ENCODE measurements around the gene PRR19.
"Not testable (repeated sequence)": the region's sequence is repeated elsewhere in the genome, so short reads cannot be mapped to it uniquely, and the experiment has no call there.

The PRR19 gene

GRCh38 chr19:42255766-42256745 lies 45.9 kb upstream of the PRR19 start:
- peak overlapping the region; percentile 49 for H3K4me3 ChIP-seq (ENCODE audit: insufficient read length, low read depth)

GRCh38 chr19:42257842-42258241 lies 44.1 kb upstream of the PRR19 start:
- DNase-seq (ENCODE audit: low read depth, low spot score); H3K4me1 ChIP-seq (ENCODE audit: insufficient read depth, insufficient read length); H3K36me3 ChIP-seq (ENCODE audit: insufficient read depth, insufficient read length, low read length); H3K9me3 ChIP-seq (ENCODE audit: insufficient read depth, low read length); H3K4me3 ChIP-seq (ENCODE audit: insufficient read length, low read depth); H3K9ac ChIP-seq (ENCODE audit: insufficient read length, low read depth): not testable (repeated sequence)
- peaks cover 11% of the 10 kb centered on the region for H3K27me3 ChIP-seq (ENCODE audit: insufficient read depth, insufficient read length)

More at GRCh38 chr19:42255766-42256745, 45.9 kb upstream of the PRR19 start:
- Histone ChIP-seq H3K9ac (ENCODE audit: insufficient read length, low read depth) (peak overlapping the region; percentile 64), H3K27me3 (ENCODE audit: insufficient read depth, insufficient read length) (peaks cover 11% of the 10 kb centered on the region), H3K4me1 (ENCODE audit: insufficient read depth, insufficient read length) (peaks cover 14% of the 10 kb centered on the region), H3K36me3 (ENCODE audit: insufficient read depth, insufficient read length, low read length) (peaks cover 6% of the 10 kb centered on the region), H3K9me3 (ENCODE audit: insufficient read depth, low read length) (no peaks in the 10 kb centered on the region)
- DNase-seq (ENCODE audit: low read depth, low spot score) = no peak
- no peak for TF ChIP-seq SUZ12 (IDR thresholded peaks at IDR 0.05; ENCODE audit: extremely low read depth, insufficient read depth, insufficient read length)
- no peak for TF ChIP-seq ZNF274 (IDR thresholded peaks at IDR 0.05; ENCODE audit: low read depth, low read length)
- TF ChIP-seq YY1 (IDR thresholded peaks at IDR 0.05; ENCODE audit: insufficient read depth, insufficient read length) = no peak

- no peak overlapping the region for H3K9ac ChIP-seq (ENCODE audit: insufficient read length, low read depth)
- TF ChIP-seq YY1 (IDR thresholded peaks at IDR 0.05; ENCODE audit: insufficient read depth, insufficient read length) (no peak), ZNF274 (IDR thresholded peaks at IDR 0.05; ENCODE audit: low read depth, low read length) (no peak), SUZ12 (IDR thresholded peaks at IDR 0.05; ENCODE audit: extremely low read depth, insufficient read depth, insufficient read length) (no peak)
- no peak overlapping the region for H3K4me3 ChIP-seq (ENCODE audit: insufficient read length, low read depth)
- H3K4me1 ChIP-seq (ENCODE audit: insufficient read depth, insufficient read length) = no peaks in the 10 kb centered on the region
- DNase-seq (ENCODE audit: low read depth, low spot score) = no peak
- H3K36me3 ChIP-seq (ENCODE audit: insufficient read depth, insufficient read length, low read length) = no peaks in the 10 kb centered on the region
- peaks cover 5% of the 10 kb centered on the region for H3K27me3 ChIP-seq (ENCODE audit: insufficient read depth, insufficient read length)
- H3K9me3 ChIP-seq (ENCODE audit: insufficient read depth, low read length) = no peaks in the 10 kb centered on the region
These were observed 40.2 kb upstream of the PRR19 start for GRCh38 chr19:42261763-42262162.

GRCh38 chr19:42266105-42266504 lies 35.8 kb upstream of the PRR19 start:
- not testable (repeated sequence) for H3K27me3 ChIP-seq (ENCODE audit: insufficient read depth, insufficient read length); H3K9ac ChIP-seq (ENCODE audit: insufficient read length, low read depth); H3K4me1 ChIP-seq (ENCODE audit: insufficient read depth, insufficient read length)

GRCh38 chr19:42266928-42267603 lies 34.9 kb upstream of the PRR19 start:
- peaks cover 10% of the 10 kb centered on the region for H3K36me3 ChIP-seq (ENCODE audit: insufficient read depth, insufficient read length, low read length)
- not testable (repeated sequence) for H3K9ac ChIP-seq (ENCODE audit: insufficient read length, low read depth); H3K4me3 ChIP-seq (ENCODE audit: insufficient read length, low read depth); H3K27me3 ChIP-seq (ENCODE audit: insufficient read depth, insufficient read length); H3K9me3 ChIP-seq (ENCODE audit: insufficient read depth, low read length); DNase-seq (ENCODE audit: low read depth, low spot score); H3K4me1 ChIP-seq (ENCODE audit: insufficient read depth, insufficient read length)

More at GRCh38 chr19:42266105-42266504, 35.8 kb upstream of the PRR19 start:
- not testable (repeated sequence) for H3K36me3 ChIP-seq (ENCODE audit: insufficient read depth, insufficient read length, low read length); DNase-seq (ENCODE audit: low read depth, low spot score); H3K4me3 ChIP-seq (ENCODE audit: insufficient read length, low read depth); H3K9me3 ChIP-seq (ENCODE audit: insufficient read depth, low read length)

- Histone ChIP-seq H3K9me3 (ENCODE audit: insufficient read depth, low read length) (no peaks in the 10 kb centered on the region), H3K36me3 (ENCODE audit: insufficient read depth, insufficient read length, low read length) (peaks cover 16% of the 10 kb centered on the region), H3K4me3 (ENCODE audit: insufficient read length, low read depth) (peak overlapping the region; percentile 63), H3K9ac (ENCODE audit: insufficient read length, low read depth) (peak overlapping the region; percentile 80), H3K4me1 (ENCODE audit: insufficient read depth, insufficient read length) (peaks cover 2% of the 10 kb centered on the region), H3K27me3 (ENCODE audit: insufficient read depth, insufficient read length) (no peaks in the 10 kb centered on the region)
- DNase-seq (ENCODE audit: low read depth, low spot score) = no peak
- TF ChIP-seq ZNF274 (IDR thresholded peaks at IDR 0.05; ENCODE audit: low read depth, low read length) = no peak
These were observed 34.2 kb upstream of the PRR19 start for GRCh38 chr19:42267644-42268141.

GRCh38 chr19:42268142-42268703 lies 33.7 kb upstream of the PRR19 start:
- peaks cover 20% of the 10 kb centered on the region for H3K36me3 ChIP-seq (ENCODE audit: insufficient read depth, insufficient read length, low read length)
- DNase-seq (ENCODE audit: low read depth, low spot score) = peak; percentile 96
- peak overlapping the region; percentile 90 for H3K9ac ChIP-seq (ENCODE audit: insufficient read length, low read depth)
- TF ChIP-seq SUZ12 (IDR thresholded peaks at IDR 0.05; ENCODE audit: extremely low read depth, insufficient read depth, insufficient read length) (no peak), YY1 (IDR thresholded peaks at IDR 0.05; ENCODE audit: insufficient read depth, insufficient read length) (no peak), ZNF274 (IDR thresholded peaks at IDR 0.05; ENCODE audit: low read depth, low read length) (no peak)
- H3K27me3 ChIP-seq (ENCODE audit: insufficient read depth, insufficient read length) = no peaks in the 10 kb centered on the region
- H3K4me1 ChIP-seq (ENCODE audit: insufficient read depth, insufficient read length) = peaks cover 2% of the 10 kb centered on the region
- peak overlapping the region; percentile 88 for H3K4me3 ChIP-seq (ENCODE audit: insufficient read length, low read depth)
- H3K9me3 ChIP-seq (ENCODE audit: insufficient read depth, low read length) = no peaks in the 10 kb centered on the region
